Suprapubic skin (tissue), 3 donors: Measurements from ENCODE around the gene VPS37B.

Experiments used
- POLR2A ChIP-seq, 2 donors: fragments of 450-650 bp; IDR thresholded peaks; one replicate each; pipeline ENCODE4 v1.6.1; 2017; ENCODE audit warnings: antibody characterized with exemption in 2 of 2, mild to moderate bottlenecking in 2 of 2, moderate library complexity in 2 of 2
- TF ChIP-seq, protein P1 (sequence below), 2 donors: fragments of 200-600 bp in 1 of 2; fragments of 450-650 bp in 1 of 2; sonication (generic) in 1 of 2; IDR thresholded peaks; one replicate each; pipeline ENCODE4 v1.5.1; 2016 to 2019; ENCODE audit warnings: antibody characterized with exemption in 2 of 2, mild to moderate bottlenecking in 1 of 2, moderate library complexity in 1 of 2

DNA sequence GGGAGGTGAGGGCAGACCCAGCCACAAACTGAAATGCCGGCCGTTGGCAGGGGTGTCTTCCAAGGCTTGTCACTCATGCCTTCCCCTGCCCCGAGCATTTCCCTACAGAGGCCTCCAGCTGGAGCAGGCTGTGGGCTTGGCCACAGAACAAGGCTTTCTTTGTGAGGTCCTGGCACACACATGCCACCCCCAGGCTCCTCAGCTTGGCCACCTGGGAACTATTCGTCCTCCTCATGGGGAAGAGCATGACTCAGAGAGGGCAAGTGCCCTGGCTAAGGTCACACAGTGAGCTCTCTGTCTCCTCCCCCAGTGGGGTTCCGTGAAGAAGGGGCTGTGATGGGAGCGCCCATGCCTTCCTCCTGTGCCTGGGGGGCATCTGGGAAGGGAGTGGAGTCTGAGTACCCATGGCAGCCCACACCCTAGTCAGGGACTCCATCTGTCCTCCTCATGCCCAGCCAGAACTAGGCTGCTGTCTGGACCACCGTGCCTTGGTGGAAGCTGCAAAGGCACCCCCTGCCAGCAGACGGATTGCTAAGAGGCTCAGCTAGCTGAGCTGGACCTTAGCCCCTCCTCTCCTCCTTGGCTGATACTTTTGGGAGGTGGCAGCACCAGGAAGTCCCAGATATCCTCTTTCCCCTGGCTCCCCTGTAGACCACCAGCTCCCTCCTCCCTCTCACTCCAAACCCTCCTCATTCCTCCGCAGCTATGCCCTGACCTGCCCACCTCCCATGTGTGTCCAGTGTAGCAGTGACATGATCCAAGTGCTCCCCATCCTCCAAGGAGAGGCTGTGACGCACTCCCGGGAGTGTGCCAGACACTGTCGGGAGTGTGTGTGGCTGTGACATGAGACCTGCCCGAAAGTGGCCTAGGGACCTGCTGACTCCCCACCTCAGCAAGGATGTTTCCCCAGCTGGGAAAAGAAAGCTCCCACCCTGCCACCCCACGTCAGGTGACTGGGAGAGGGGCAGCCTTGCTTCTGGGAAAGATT, 49.0 kb upstream of the VPS37B start:
- TF ChIP-seq, protein P1, sequence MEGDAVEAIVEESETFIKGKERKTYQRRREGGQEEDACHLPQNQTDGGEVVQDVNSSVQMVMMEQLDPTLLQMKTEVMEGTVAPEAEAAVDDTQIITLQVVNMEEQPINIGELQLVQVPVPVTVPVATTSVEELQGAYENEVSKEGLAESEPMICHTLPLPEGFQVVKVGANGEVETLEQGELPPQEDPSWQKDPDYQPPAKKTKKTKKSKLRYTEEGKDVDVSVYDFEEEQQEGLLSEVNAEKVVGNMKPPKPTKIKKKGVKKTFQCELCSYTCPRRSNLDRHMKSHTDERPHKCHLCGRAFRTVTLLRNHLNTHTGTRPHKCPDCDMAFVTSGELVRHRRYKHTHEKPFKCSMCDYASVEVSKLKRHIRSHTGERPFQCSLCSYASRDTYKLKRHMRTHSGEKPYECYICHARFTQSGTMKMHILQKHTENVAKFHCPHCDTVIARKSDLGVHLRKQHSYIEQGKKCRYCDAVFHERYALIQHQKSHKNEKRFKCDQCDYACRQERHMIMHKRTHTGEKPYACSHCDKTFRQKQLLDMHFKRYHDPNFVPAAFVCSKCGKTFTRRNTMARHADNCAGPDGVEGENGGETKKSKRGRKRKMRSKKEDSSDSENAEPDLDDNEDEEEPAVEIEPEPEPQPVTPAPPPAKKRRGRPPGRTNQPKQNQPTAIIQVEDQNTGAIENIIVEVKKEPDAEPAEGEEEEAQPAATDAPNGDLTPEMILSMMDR (IDR thresholded peaks at IDR 0.05) = no peak
- TF ChIP-seq POLR2A (IDR thresholded peaks at IDR 0.05) = no peak
